ENCODE measurements around the gene SND1.

SND1 gene

DNA sequence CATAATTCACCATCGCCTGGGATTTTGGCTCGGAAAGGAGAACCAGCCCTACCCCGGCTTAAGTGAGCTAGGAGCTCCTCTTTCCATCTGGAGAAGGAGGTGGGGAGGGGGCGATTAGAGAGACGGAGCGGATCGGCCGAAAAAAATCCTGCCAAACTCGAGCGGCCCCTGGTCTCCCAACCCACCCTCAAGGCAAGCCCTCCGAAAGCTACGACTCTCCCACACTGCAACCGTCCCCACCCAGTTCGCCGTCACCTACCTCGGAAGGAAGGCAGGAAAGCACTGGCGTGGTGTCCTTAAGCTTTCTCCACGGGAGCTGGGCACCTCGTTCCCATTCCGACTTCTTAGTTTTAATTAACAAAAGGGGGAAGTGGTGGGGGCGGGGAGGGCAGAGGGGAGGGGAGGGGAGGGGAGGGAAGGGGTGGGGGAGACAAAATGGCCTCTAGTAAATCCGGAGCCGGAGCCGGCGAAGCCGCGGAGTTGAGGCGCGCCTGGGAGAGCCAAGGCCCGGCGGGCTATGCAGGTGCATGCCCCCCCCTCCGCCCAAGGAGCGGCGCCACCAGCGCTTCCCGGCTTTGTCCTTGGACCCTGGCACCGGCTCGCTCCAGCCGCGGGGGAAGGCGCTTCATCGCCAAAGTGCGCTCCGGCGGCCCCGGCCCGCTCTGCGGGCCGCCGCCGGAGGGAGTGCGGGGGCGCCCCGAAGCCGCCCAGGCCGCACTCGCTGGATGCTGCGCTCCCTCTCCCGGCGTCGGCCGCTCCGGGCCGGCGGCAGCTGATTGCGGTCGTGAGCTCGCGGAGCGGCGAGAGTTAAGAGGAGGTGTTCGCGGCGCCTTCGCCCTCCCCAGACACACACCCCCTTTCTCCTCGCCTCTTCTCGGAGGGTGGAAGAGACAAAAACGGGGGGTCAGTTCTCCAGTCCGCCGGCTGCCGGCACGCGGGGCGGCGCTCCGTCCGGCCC, 378.9 kb downstream of the SND1 start, which contains the start of gene LRRC4:
Gene LRRC4, minus strand, starts transcription at position 784 of the 958 bp plus-strand sequence. CDS start 797 bp downstream, outside the sequence.
- ATAC-seq = peak; percentile 64
- 0 out of 2 replicates have a peak, but pooled peaks have one; percentile 33 for TF ChIP-seq SNAI2 (CRISPR knock-in tag; IDR thresholded peaks at IDR 0.05)
- no peak for TF ChIP-seq ESRRG (CRISPR knock-in tag; IDR thresholded peaks at IDR 0.05)
- no peak for TF ChIP-seq OSR1 (CRISPR knock-in tag; IDR thresholded peaks at IDR 0.05)

DNA sequence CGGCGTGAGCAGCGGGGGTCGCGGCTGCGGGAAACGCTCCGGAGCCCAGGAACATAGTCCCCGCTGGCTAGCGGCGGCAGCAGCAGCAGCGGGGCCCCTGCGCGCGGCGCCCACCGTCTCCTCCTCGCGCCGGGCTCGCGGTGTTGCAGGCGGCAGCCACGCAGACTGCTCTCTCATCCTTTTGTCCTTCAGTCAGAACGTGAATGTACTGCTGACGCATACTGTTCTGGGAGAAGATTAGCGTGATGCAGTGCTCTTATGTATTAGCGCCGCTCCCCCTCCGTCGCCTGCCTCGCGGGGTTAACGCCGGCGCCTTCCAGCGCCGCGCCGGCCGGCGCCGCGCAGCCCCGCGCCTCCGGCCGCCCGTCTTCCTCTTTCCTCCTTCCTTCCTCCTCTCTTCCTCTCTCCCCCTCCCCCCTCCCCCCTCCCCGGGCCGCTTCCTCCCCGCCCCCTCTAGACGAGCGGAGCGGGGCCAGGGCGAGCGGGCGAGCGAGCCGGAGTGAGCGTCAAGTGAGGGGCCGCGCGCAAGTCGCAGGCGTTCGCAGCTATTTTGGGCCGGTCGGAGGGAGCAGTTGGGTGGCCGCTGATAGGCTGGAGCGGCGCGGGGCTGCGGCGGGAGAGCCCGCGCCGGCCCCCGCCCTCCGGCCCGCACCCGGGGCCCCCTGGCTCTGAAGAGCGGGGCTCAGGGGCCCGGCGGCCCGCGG, 380.1 kb downstream of the SND1 start:
- peak; percentile 90 for ATAC-seq
- TF ChIP-seq ESRRG (CRISPR knock-in tag; IDR thresholded peaks at IDR 0.05) = no peak
- TF ChIP-seq, protein P1, sequence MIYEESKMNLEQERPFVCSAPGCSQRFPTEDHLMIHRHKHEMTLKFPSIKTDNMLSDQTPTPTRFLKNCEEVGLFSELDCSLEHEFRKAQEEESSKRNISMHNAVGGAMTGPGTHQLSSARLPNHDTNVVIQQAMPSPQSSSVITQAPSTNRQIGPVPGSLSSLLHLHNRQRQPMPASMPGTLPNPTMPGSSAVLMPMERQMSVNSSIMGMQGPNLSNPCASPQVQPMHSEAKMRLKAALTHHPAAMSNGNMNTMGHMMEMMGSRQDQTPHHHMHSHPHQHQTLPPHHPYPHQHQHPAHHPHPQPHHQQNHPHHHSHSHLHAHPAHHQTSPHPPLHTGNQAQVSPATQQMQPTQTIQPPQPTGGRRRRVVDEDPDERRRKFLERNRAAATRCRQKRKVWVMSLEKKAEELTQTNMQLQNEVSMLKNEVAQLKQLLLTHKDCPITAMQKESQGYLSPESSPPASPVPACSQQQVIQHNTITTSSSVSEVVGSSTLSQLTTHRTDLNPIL (CRISPR knock-in tag; IDR thresholded peaks at IDR 0.05; ENCODE audit: low read depth) = no peak
- no peak for TF ChIP-seq ZC3H10 (CRISPR knock-in tag; IDR thresholded peaks at IDR 0.05)
- TF ChIP-seq PPARA (CRISPR knock-in tag; IDR thresholded peaks at IDR 0.05; ENCODE audit: borderline replicate concordance) = no peak
- TF ChIP-seq SNAI2 (CRISPR knock-in tag; IDR thresholded peaks at IDR 0.05) = no peak
- TF ChIP-seq OSR1 (CRISPR knock-in tag; IDR thresholded peaks at IDR 0.05) = no peak
- no peak for TF ChIP-seq ZFP30 (CRISPR knock-in tag; IDR thresholded peaks at IDR 0.05)
- TF ChIP-seq, protein P2, sequence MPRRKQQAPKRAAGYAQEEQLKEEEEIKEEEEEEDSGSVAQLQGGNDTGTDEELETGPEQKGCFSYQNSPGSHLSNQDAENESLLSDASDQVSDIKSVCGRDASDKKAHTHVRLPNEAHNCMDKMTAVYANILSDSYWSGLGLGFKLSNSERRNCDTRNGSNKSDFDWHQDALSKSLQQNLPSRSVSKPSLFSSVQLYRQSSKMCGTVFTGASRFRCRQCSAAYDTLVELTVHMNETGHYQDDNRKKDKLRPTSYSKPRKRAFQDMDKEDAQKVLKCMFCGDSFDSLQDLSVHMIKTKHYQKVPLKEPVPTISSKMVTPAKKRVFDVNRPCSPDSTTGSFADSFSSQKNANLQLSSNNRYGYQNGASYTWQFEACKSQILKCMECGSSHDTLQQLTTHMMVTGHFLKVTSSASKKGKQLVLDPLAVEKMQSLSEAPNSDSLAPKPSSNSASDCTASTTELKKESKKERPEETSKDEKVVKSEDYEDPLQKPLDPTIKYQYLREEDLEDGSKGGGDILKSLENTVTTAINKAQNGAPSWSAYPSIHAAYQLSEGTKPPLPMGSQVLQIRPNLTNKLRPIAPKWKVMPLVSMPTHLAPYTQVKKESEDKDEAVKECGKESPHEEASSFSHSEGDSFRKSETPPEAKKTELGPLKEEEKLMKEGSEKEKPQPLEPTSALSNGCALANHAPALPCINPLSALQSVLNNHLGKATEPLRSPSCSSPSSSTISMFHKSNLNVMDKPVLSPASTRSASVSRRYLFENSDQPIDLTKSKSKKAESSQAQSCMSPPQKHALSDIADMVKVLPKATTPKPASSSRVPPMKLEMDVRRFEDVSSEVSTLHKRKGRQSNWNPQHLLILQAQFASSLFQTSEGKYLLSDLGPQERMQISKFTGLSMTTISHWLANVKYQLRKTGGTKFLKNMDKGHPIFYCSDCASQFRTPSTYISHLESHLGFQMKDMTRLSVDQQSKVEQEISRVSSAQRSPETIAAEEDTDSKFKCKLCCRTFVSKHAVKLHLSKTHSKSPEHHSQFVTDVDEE (CRISPR knock-in tag; IDR thresholded peaks at IDR 0.05) = no peak
- TF ChIP-seq, protein P3, sequence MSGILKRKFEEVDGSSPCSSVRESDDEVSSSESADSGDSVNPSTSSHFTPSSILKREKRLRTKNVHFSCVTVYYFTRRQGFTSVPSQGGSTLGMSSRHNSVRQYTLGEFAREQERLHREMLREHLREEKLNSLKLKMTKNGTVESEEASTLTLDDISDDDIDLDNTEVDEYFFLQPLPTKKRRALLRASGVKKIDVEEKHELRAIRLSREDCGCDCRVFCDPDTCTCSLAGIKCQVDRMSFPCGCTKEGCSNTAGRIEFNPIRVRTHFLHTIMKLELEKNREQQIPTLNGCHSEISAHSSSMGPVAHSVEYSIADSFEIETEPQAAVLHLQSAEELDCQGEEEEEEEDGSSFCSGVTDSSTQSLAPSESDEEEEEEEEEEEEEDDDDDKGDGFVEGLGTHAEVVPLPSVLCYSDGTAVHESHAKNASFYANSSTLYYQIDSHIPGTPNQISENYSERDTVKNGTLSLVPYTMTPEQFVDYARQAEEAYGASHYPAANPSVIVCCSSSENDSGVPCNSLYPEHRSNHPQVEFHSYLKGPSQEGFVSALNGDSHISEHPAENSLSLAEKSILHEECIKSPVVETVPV (CRISPR knock-in tag; IDR thresholded peaks at IDR 0.05) = no peak
- TF ChIP-seq ZFP3 (CRISPR knock-in tag; IDR thresholded peaks at IDR 0.05) = no peak
- no peak for TF ChIP-seq ZNF8 (CRISPR knock-in tag; IDR thresholded peaks at IDR 0.05)
- no peak for TF ChIP-seq ISL1 (CRISPR knock-in tag; IDR thresholded peaks at IDR 0.05)
- TF ChIP-seq, protein P4, sequence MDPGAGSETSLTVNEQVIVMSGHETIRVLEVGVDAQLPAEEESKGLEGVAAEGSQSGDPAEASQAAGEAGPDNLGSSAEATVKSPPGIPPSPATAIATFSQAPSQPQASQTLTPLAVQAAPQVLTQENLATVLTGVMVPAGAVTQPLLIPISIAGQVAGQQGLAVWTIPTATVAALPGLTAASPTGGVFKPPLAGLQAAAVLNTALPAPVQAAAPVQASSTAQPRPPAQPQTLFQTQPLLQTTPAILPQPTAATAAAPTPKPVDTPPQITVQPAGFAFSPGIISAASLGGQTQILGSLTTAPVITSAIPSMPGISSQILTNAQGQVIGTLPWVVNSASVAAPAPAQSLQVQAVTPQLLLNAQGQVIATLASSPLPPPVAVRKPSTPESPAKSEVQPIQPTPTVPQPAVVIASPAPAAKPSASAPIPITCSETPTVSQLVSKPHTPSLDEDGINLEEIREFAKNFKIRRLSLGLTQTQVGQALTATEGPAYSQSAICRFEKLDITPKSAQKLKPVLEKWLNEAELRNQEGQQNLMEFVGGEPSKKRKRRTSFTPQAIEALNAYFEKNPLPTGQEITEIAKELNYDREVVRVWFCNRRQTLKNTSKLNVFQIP (CRISPR knock-in tag; IDR thresholded peaks at IDR 0.05; ENCODE audit: borderline replicate concordance, low read depth) = no peak
- TF ChIP-seq TCF4 (CRISPR knock-in tag; IDR thresholded peaks at IDR 0.05; ENCODE audit: borderline replicate concordance) = no peak
- TF ChIP-seq ARNTL (CRISPR knock-in tag; IDR thresholded peaks at IDR 0.05; ENCODE audit: borderline replicate concordance, low read depth) = no peak
- TF ChIP-seq ZNF565 (CRISPR knock-in tag; conservative IDR thresholded peaks at IDR 0.05; ENCODE audit: low read depth) = no peak

DNA sequence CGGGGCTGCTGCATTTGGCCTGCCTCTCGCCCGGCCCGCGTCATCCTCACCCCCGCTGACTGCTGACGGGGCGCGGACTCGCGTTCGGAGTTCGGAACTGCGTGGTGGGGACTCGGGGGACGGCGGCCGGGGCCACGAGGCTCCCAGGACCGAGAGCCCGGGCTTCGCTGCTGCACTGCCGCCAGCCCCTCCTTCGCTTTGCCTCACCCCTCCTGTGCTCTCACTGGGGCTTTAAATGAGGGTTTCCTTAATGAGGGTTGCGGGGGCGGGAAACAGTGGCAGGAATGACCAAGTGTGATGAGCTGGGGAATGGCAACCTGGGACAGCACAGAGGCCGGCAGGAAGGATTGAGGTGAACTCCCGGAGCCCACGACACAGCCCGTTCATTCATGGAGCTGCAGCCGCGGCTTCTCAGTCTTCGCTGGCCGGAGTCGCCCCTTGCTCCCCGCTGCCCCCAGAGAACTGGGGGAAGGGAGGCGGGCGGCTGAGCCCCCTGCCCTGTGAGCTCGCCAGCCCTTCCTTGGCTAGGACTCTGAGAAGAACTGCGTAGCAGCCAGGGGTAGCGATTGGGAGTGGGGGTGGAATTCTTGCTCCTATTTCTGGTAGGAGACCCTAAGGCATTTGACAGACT, 380.7 kb downstream of the SND1 start:
- no peak for ATAC-seq
- TF ChIP-seq ZNF70 (CRISPR knock-in tag; IDR thresholded peaks at IDR 0.05) (no peak), ISL1 (CRISPR knock-in tag; IDR thresholded peaks at IDR 0.05) (no peak), TCF4 (CRISPR knock-in tag; IDR thresholded peaks at IDR 0.05; ENCODE audit: borderline replicate concordance) (no peak), GLIS3 (CRISPR knock-in tag; IDR thresholded peaks at IDR 0.05) (no peak), TOX (CRISPR knock-in tag; IDR thresholded peaks at IDR 0.05; ENCODE audit: borderline replicate concordance) (no peak), ZNF565 (CRISPR knock-in tag; conservative IDR thresholded peaks at IDR 0.05; ENCODE audit: low read depth) (no peak), OSR1 (CRISPR knock-in tag; IDR thresholded peaks at IDR 0.05) (no peak), PPARA (CRISPR knock-in tag; IDR thresholded peaks at IDR 0.05; ENCODE audit: borderline replicate concordance) (no peak), SNAI2 (CRISPR knock-in tag; IDR thresholded peaks at IDR 0.05) (no peak), ZNF8 (CRISPR knock-in tag; IDR thresholded peaks at IDR 0.05) (no peak), CSDC2 (CRISPR knock-in tag; IDR thresholded peaks at IDR 0.05) (no peak)
- TF ChIP-seq, protein P1 (CRISPR knock-in tag; IDR thresholded peaks at IDR 0.05; ENCODE audit: low read depth) = no peak
- TF ChIP-seq, protein P3 (CRISPR knock-in tag; IDR thresholded peaks at IDR 0.05) = no peak
